Measurements from ENCODE around the gene GID8. TPM values are rescaled to one million over a fixed set of nuclear protein-coding genes. Genes with fewer than 3 reads are reported as not detected.

Gene GID8
- polyA plus RNA-seq, 1 of the 3 experiments (the other 2 are of a cell fraction) = 18.1 TPM

GRCh38 chr20:62917720-62918119, 20.2 kb upstream of the GID8 start:
- no peak overlapping the region for H3K27ac ChIP-seq (ENCODE audit: low read depth in 2 of 2, low read length in 1 of 2)
- WGBS (ENCODE audit: low lambda C conversion rate) = 85% methylated on average over 3 of the region's 3 CpGs
- POLR2A ChIA-PET = no interaction called here

More at GRCh38 chr20:62917720-62918119, 20.2 kb upstream of the GID8 start:
- H3K9ac ChIP-seq = no peak overlapping the region
- H3K9me3 ChIP-seq = no peaks in the 10 kb centered on the region
- H4K20me1 ChIP-seq (ENCODE audit: insufficient read depth) = peaks cover 100% of the 10 kb centered on the region
- H3K79me2 ChIP-seq (ENCODE audit: insufficient read depth) = peaks cover 100% of the 10 kb centered on the region
- no peak overlapping the region for H3K4me3 ChIP-seq (ENCODE audit: low read depth in 2 of 2, low read length in 1 of 2)
- H3K36me3 ChIP-seq (replicated peaks in 1 of 2; ENCODE audit: control insufficient read depth in 1 of 2, insufficient read depth in 2 of 2, low read length in 1 of 2) = peaks cover 9 to 15% of the 10 kb centered on the region in 2 experiments
- H2AFZ ChIP-seq (ENCODE audit: low read depth) = no peak overlapping the region
- CTCF ChIA-PET = interaction anchor here (0.9 to 17.1 kb wide), 4 partner anchors 8 to 95 kb away, joined by 3 to 181 read pairs (median 65); no protein-coding TSS in a partner anchor
- no peaks in the 10 kb centered on the region for H3K27me3 ChIP-seq (ENCODE audit: insufficient read depth)
- peaks cover 4% of the 10 kb centered on the region for H3F3A ChIP-seq (replicated peaks; ENCODE audit: insufficient read depth)
- DNase-seq = no peak
- peaks cover 12 to 33% of the 10 kb centered on the region in 2 experiments; a peak in 2 of 4 replicates for H3K4me1 ChIP-seq (ENCODE audit: control insufficient read depth in 1 of 2, insufficient read depth in 2 of 2, low read depth in 1 of 2, low read length in 1 of 2)
- H3K9me2 ChIP-seq = no peaks in the 10 kb centered on the region
- TF ChIP-seq MXI1 (IDR thresholded peaks at IDR 0.05; ENCODE audit: low read depth, low read length) (no peak), TAF1 (IDR thresholded peaks at IDR 0.05; ENCODE audit: borderline replicate concordance, low read depth, low read length) (no peak), CHD2 (IDR thresholded peaks at IDR 0.05; ENCODE audit: low read length, partially characterized antibody) (no peak), FOXJ3 (CRISPR knock-in tag; IDR thresholded peaks at IDR 0.05) (no peak), PBX3 (IDR thresholded peaks at IDR 0.05) (no peak), RFX5 (IDR thresholded peaks at IDR 0.05; ENCODE audit: low read length) (no peak), YY1 (IDR thresholded peaks at IDR 0.05; ENCODE audit: low read depth) (no peak), RCOR1 (IDR thresholded peaks at IDR 0.05; ENCODE audit: low read length) (no peak), MEF2A (IDR thresholded peaks at IDR 0.05; ENCODE audit: borderline replicate concordance, low read depth) (no peak), NFIC (IDR thresholded peaks at IDR 0.05; ENCODE audit: borderline replicate concordance) (no peak), SIN3A (IDR thresholded peaks at IDR 0.05; ENCODE audit: borderline replicate concordance, low read depth, low read length) (no peak), GABPA (IDR thresholded peaks at IDR 0.05; ENCODE audit: low read depth) (no peak), EP300 (IDR thresholded peaks at IDR 0.05; ENCODE audit: borderline replicate concordance in 1 of 2, low read depth in 1 of 2, low read length in 1 of 2) (no peak), CTCF (IDR thresholded peaks at IDR 0.05) (no peak), TEAD4 (IDR thresholded peaks at IDR 0.05; ENCODE audit: borderline replicate concordance, insufficient read depth) (no peak)
- TF ChIP-seq, protein P1, sequence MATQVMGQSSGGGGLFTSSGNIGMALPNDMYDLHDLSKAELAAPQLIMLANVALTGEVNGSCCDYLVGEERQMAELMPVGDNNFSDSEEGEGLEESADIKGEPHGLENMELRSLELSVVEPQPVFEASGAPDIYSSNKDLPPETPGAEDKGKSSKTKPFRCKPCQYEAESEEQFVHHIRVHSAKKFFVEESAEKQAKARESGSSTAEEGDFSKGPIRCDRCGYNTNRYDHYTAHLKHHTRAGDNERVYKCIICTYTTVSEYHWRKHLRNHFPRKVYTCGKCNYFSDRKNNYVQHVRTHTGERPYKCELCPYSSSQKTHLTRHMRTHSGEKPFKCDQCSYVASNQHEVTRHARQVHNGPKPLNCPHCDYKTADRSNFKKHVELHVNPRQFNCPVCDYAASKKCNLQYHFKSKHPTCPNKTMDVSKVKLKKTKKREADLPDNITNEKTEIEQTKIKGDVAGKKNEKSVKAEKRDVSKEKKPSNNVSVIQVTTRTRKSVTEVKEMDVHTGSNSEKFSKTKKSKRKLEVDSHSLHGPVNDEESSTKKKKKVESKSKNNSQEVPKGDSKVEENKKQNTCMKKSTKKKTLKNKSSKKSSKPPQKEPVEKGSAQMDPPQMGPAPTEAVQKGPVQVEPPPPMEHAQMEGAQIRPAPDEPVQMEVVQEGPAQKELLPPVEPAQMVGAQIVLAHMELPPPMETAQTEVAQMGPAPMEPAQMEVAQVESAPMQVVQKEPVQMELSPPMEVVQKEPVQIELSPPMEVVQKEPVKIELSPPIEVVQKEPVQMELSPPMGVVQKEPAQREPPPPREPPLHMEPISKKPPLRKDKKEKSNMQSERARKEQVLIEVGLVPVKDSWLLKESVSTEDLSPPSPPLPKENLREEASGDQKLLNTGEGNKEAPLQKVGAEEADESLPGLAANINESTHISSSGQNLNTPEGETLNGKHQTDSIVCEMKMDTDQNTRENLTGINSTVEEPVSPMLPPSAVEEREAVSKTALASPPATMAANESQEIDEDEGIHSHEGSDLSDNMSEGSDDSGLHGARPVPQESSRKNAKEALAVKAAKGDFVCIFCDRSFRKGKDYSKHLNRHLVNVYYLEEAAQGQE (IDR thresholded peaks at IDR 0.05; ENCODE audit: low read depth, low read length) = no peak
- no peak overlapping the region for H3K4me2 ChIP-seq

Measured in SK-N-SH (cell line).